GM21526 (cell line): ENCODE measurements around the gene SIGLEC11.
"Not testable (repeated sequence)": the region's sequence is repeated elsewhere in the genome, so short reads cannot be mapped to it uniquely, and the experiment has no call there.

ENCODE experiments used
- ATAC-seq: cut with Tn5 transposase; IDR thresholded peaks from one replicate; pipeline ENCODE4 v1.9.1; 2021; ENCODE audit warnings: moderate library complexity; ENCODE audit not compliant: unreplicated experiment, low FRiP score

SIGLEC11 gene

GRCh38 chr19:49952906-49953305 is 8.1 kb downstream of the SIGLEC11 start:
- ATAC-seq: no peak

- ATAC-seq: no peak
Observed at GRCh38 chr19:49952479-49952836, 8.5 kb downstream of the SIGLEC11 start.

GRCh38 chr19:49951806-49952478 is 9.0 kb downstream of the SIGLEC11 start:
- no peak for ATAC-seq

- ATAC-seq: no peak
Observed at GRCh38 chr19:49950956-49951526, 9.9 kb downstream of the SIGLEC11 start.

GRCh38 chr19:49950590-49950948 is 10.4 kb downstream of the SIGLEC11 start:
- ATAC-seq: no peak

- no peak for ATAC-seq
Observed at GRCh38 chr19:49949742-49950589, 11.0 kb downstream of the SIGLEC11 start.

- ATAC-seq: no peak
Observed at GRCh38 chr19:49946415-49946814, 14.6 kb downstream of the SIGLEC11 start.

GRCh38 chr19:49944567-49944966 is 16.4 kb downstream of the SIGLEC11 start:
- not testable (repeated sequence) for ATAC-seq

GRCh38 chr19:49940482-49940791 is 20.5 kb downstream of the SIGLEC11 start:
- no peak for ATAC-seq

GRCh38 chr19:49939721-49940481 is 21.1 kb downstream of the SIGLEC11 start:
- no peak for ATAC-seq

GRCh38 chr19:49938662-49939061 is 22.3 kb downstream of the SIGLEC11 start:
- no peak for ATAC-seq

GRCh38 chr19:49937750-49938381 is 23.1 kb downstream of the SIGLEC11 start:
- no peak for ATAC-seq

- no peak for ATAC-seq
Observed at GRCh38 chr19:49936549-49936948, 24.4 kb downstream of the SIGLEC11 start.

GRCh38 chr19:49933643-49934042 is 27.3 kb downstream of the SIGLEC11 start:
- ATAC-seq: no peak

- ATAC-seq: no peak
Observed at GRCh38 chr19:49932731-49933131, 28.2 kb downstream of the SIGLEC11 start.

- no peak for ATAC-seq
Observed at GRCh38 chr19:49932041-49932451, 28.9 kb downstream of the SIGLEC11 start.

- no peak for ATAC-seq
Observed at GRCh38 chr19:49931293-49932040, 29.5 kb downstream of the SIGLEC11 start.

GRCh38 chr19:49930483-49931011 is 30.4 kb downstream of the SIGLEC11 start:
- no peak for ATAC-seq

GRCh38 chr19:49929611-49930482 is 31.1 kb downstream of the SIGLEC11 start:
- ATAC-seq: peak; percentile 61
